Astrocyte (in vitro differentiated cells and primary cell): Measurements from ENCODE around the gene KIAA0753.

ENCODE experiments used
- EZH2 ChIP-seq: IDR thresholded peaks from 2 replicates; pipeline ENCODE4 v1.6.1; 2012; ENCODE audit warnings: mild to moderate bottlenecking, low read length, inconsistent platforms; ENCODE audit not compliant: insufficient read depth
- TF ChIP-seq, protein P1 (sequence below): IDR thresholded peaks from 2 replicates; pipeline ENCODE4 v1.5.1; 2011; ENCODE audit warnings: low read depth, mild to moderate bottlenecking, inconsistent platforms, low read length, moderate library complexity; ENCODE audit not compliant: insufficient read depth

DNA sequence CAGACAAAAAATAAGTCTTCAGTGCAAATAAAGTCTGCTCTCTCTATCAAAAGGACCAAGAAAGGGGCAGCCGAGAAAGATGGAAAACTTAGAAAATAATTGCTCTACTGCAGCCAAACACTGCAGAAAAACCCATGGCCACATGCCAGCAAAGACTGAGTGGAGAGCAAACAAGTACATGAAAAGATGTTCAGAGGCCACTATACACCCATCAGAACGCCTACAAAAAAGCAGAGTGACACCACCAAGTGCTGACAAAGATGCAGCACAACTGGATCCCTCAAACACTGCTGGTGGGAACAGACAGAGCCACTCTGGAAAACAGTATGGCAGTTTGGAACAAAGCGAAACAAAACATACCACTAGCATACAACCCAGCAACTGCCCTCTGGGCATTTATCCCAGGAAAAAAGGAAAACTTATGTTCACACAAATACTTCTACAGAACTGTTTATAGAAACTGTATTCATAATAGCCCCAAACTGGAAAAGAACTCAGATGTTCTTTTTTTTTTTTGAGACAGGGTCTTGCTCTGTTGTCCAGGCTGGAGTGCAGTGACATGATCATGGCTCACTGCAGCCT lies 36.7 kb downstream of the KIAA0753 start:
- TF ChIP-seq EZH2 = no peak
- TF ChIP-seq, protein P1, sequence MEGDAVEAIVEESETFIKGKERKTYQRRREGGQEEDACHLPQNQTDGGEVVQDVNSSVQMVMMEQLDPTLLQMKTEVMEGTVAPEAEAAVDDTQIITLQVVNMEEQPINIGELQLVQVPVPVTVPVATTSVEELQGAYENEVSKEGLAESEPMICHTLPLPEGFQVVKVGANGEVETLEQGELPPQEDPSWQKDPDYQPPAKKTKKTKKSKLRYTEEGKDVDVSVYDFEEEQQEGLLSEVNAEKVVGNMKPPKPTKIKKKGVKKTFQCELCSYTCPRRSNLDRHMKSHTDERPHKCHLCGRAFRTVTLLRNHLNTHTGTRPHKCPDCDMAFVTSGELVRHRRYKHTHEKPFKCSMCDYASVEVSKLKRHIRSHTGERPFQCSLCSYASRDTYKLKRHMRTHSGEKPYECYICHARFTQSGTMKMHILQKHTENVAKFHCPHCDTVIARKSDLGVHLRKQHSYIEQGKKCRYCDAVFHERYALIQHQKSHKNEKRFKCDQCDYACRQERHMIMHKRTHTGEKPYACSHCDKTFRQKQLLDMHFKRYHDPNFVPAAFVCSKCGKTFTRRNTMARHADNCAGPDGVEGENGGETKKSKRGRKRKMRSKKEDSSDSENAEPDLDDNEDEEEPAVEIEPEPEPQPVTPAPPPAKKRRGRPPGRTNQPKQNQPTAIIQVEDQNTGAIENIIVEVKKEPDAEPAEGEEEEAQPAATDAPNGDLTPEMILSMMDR = no peak
